ENCODE results near the gene MARCHF10.
"Not testable (repeated sequence)": the region's sequence is repeated elsewhere in the genome, so short reads cannot be mapped to it uniquely, and the experiment has no call there.

The MARCHF10 gene

DNA sequence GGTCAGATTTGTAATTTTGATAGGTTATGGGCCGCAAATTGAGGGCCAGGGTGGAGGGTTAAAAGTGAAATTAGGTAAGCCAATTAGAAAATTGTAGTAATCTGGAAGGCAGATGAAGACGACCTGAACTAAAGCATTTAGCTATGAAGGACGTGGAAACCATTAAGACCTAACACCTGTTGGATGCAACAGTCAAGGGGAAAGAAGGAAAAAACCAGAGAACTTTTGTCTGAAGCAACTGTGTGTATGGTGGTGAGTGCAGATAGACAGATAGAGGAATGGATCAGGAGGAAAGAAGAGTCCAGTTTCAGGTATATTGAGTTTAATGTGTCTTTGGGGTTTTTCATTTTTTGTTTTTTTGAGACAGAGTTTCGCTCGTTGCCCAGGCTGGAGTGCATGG lies 40.2 kb upstream of the MARCHF10 start:
- TF ChIP-seq, protein P1, sequence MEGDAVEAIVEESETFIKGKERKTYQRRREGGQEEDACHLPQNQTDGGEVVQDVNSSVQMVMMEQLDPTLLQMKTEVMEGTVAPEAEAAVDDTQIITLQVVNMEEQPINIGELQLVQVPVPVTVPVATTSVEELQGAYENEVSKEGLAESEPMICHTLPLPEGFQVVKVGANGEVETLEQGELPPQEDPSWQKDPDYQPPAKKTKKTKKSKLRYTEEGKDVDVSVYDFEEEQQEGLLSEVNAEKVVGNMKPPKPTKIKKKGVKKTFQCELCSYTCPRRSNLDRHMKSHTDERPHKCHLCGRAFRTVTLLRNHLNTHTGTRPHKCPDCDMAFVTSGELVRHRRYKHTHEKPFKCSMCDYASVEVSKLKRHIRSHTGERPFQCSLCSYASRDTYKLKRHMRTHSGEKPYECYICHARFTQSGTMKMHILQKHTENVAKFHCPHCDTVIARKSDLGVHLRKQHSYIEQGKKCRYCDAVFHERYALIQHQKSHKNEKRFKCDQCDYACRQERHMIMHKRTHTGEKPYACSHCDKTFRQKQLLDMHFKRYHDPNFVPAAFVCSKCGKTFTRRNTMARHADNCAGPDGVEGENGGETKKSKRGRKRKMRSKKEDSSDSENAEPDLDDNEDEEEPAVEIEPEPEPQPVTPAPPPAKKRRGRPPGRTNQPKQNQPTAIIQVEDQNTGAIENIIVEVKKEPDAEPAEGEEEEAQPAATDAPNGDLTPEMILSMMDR (IDR thresholded peaks at IDR 0.05; ENCODE audit: low read depth, low read length, missing control alignments) = no peak
- DNase-seq (ENCODE audit: extremely low read depth, low read depth) = no peak
- H3K4me3 ChIP-seq (replicated peaks; ENCODE audit: low read depth, low read length) = no peak overlapping the region

DNA sequence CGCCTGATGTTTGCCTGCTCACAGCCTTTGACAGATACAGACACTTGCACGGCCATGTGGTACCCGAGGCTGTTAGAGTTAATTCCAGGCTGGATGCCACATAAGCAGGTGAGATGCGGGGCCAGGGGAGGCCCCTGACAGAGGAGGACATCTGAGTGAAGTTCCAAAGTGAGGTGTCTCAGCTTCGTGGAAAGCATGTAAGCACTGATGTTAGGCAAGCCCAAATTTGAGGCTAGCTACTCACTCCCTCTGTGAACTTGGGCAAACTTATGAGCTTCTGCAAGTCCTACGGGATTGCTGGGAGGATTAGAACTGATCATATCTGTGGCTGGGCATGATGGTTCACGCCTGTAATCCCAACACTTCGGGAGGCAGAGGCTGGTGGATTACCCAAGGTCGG lies 39.3 kb upstream of the MARCHF10 start:
- DNase-seq (ENCODE audit: extremely low read depth, low read depth) = no peak
- TF ChIP-seq, protein P1 (IDR thresholded peaks at IDR 0.05; ENCODE audit: low read depth, low read length, missing control alignments) = no peak
- no peak overlapping the region for H3K4me3 ChIP-seq (replicated peaks; ENCODE audit: low read depth, low read length)

DNA sequence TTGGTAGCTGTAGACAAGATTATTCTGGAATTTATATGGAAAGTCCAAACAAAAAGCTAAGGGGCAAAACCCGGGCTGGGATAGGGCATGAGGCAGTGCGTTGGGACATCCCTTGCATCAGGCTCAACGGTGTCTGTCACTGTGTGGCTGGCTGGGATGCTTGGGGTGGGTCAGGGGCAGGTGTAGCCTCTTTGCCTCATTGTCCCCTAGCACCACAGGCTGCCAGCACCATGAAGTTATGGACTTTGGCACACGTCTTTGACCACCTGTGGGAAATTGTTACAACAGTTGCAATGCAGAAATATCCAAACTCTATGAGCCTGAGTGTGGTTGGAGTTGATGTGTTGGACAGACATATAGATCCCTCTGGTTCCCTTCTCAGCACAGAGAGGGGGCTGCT lies 32.8 kb upstream of the MARCHF10 start:
- H3K4me3 ChIP-seq (replicated peaks; ENCODE audit: low read depth, low read length) = no peak overlapping the region
- TF ChIP-seq, protein P1 (IDR thresholded peaks at IDR 0.05; ENCODE audit: low read depth, low read length, missing control alignments) = no peak
- DNase-seq (ENCODE audit: extremely low read depth, low read depth) = no peak

DNA sequence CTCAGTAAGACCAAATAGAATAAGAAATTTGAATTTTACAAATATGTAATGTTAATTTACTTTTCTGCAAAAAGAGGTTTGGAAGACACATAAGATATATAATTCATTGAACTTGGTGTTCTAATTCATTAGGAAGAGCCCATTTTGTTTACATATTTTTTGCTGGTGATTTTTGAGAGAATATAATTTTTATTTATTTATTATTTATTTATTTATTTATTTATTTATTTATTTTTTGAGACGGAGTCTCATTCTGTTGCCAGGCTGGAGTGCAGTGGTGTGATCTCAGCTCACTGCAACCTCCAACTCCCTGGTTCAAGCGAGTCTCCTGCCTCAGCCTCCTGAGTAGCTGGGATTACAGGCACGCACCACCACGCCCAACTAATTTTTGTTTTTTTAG lies 25.7 kb upstream of the MARCHF10 start:
- not testable (repeated sequence) for H3K4me3 ChIP-seq (replicated peaks; ENCODE audit: low read depth, low read length); DNase-seq (ENCODE audit: extremely low read depth, low read depth)

DNA sequence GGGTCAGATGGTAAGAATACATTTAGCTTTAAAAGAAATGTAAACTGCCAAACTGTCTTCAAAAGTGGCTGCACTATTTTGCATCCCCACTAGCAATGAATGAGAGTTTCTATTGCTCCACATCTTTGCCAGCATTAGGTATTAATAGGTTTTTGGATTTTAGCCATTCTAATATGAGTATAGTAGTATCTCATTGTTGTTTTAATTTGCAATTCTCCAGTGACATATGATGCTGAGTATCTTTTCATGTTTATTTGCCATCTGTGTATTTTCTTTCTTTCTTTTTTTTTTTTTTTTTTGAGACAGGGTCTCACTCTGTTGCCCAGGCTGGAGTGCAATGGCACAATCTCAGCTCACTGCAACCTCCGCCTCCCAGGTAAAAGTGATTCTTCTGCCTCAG lies 24.3 kb upstream of the MARCHF10 start:
- TF ChIP-seq, protein P1 (IDR thresholded peaks at IDR 0.05; ENCODE audit: low read depth, low read length, missing control alignments) = no peak
- no peak for DNase-seq (ENCODE audit: extremely low read depth, low read depth)
- no peak overlapping the region for H3K4me3 ChIP-seq (replicated peaks; ENCODE audit: low read depth, low read length)

DNA sequence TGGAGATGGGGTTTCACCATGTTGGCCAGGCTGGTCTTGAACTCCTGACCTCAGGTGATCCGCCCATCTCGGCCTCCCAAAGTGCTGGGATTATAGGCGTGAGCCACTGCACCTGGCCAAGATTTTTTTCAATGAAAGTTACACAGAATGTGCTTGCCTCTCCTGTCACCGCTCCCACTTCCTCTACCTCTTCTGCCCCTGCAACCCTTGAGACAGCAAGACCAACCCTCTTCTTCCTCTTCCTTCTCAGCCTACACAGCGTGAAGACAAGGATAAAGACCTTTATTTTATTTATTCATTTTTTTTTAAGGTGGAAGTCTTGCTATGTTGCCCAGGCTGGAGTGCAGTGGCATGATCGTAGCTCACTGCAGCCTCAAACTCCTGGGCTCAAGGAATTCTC lies 23.0 kb upstream of the MARCHF10 start:
- H3K4me3 ChIP-seq (replicated peaks; ENCODE audit: low read depth, low read length); DNase-seq (ENCODE audit: extremely low read depth, low read depth): not testable (repeated sequence)

DNA sequence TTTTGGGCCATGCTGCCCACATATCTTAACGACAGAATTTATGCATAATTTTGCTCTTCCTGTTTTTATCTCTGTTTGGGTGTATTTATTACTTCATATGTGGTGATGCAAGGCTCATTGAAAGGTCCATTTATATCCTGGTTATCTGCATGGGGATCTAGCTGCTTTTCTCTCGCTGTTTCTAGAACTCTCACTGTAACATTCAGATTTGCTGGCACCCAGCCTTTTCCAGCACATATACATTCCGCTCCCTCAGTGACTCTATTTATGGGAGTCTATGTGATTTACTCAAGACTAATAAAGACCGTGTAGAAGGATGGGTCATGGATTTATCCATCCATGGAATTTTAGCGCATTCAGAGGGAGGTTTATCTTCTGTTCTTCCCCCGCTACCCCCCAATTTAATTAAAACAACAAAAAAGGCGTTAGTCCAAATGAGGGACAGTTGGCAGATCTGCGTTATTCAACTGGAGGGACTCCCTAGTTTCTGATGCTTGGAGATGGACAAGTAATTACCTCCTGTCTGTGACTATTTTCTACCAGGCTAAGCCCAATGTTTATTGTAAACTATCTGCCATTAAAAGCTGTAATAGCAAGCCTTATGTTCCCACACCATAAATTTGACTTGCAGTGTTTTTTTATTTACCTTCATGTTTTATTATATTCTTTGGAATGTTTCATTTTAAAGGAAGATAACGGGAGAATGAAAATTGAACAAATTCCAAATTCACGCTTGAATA lies 19.8 kb upstream of the MARCHF10 start:
- no peak for DNase-seq (ENCODE audit: extremely low read depth, low read depth)
- H3K4me3 ChIP-seq (replicated peaks; ENCODE audit: low read depth, low read length) = no peak overlapping the region
- TF ChIP-seq, protein P1 (IDR thresholded peaks at IDR 0.05; ENCODE audit: low read depth, low read length, missing control alignments) = no peak

DNA sequence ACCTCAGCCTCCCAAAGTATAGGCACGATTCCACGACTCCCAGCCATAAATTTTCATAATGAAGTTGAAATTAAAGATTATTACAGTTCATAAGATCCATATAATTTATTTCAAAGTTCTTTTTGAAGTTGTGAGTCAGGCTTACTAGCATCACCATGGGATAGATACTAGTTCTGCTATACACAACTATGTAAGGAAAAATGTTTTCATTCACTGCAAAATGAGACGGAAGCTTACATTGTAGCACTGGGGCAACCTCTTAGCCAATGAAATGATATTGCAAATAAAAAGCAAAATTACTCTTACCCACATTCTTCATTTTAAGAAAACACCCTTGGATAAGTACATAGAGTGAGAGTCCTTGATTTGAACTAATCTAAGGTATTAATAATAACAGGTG lies 18.8 kb upstream of the MARCHF10 start:
- DNase-seq (ENCODE audit: extremely low read depth, low read depth) = no peak
- TF ChIP-seq, protein P1 (IDR thresholded peaks at IDR 0.05; ENCODE audit: low read depth, low read length, missing control alignments) = no peak
- H3K4me3 ChIP-seq (replicated peaks; ENCODE audit: low read depth, low read length) = no peak overlapping the region

Data from HFF-Myc (cell line).